ENCODE data around the gene ELOVL5.

DNA sequence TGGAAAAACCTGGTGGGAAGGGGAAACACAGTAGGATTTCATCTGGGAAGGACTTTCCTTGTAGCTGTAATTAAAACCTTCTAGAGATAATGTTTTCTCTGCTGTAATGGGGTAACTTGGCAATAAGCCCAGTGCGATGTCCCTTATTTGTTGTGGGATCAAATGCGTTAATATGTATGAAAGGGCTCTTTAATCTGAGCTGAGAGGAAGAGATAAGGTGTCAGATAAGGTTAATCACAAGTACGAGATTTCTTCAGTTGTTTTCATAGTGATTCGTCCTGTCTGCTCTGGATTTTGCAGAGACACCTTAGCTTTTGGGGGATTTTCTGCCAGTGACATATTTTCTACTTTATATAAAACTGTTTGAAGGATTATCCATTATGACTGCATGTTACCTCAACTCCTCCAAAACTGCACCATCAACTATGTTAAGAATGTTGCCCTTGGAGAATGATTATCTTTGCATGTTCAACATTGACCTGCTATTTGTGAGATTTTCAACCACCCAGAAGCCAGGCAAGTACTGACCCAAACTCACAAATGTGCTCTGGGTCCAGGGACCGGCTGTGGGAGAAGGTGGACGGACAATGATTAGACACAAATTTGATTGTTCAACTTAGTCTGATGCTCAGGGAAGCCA lies 21.2 kb upstream of the ELOVL5 start:
- TF ChIP-seq, protein P1, sequence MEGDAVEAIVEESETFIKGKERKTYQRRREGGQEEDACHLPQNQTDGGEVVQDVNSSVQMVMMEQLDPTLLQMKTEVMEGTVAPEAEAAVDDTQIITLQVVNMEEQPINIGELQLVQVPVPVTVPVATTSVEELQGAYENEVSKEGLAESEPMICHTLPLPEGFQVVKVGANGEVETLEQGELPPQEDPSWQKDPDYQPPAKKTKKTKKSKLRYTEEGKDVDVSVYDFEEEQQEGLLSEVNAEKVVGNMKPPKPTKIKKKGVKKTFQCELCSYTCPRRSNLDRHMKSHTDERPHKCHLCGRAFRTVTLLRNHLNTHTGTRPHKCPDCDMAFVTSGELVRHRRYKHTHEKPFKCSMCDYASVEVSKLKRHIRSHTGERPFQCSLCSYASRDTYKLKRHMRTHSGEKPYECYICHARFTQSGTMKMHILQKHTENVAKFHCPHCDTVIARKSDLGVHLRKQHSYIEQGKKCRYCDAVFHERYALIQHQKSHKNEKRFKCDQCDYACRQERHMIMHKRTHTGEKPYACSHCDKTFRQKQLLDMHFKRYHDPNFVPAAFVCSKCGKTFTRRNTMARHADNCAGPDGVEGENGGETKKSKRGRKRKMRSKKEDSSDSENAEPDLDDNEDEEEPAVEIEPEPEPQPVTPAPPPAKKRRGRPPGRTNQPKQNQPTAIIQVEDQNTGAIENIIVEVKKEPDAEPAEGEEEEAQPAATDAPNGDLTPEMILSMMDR (IDR thresholded peaks at IDR 0.05) = no peak
- no peak for TF ChIP-seq POLR2A (IDR thresholded peaks at IDR 0.05)
